ENCODE measurements around the gene PTPRCAP.
"Not testable (repeated sequence)": the region's sequence is repeated elsewhere in the genome, so short reads cannot be mapped to it uniquely, and the experiment has no call there.

The PTPRCAP gene

GRCh38 chr11:67440229-67441097 is 3.0 kb upstream of the PTPRCAP start:
- DNase-seq (ENCODE audit: low read depth): no peak

- DNase-seq (ENCODE audit: low read depth): no peak
Observed at GRCh38 chr11:67439321-67440228, 2.1 kb upstream of the PTPRCAP start.

GRCh38 chr11:67438158-67438902 is 848 bp upstream of the PTPRCAP start:
- DNase-seq (ENCODE audit: low read depth): no peak

DNA sequence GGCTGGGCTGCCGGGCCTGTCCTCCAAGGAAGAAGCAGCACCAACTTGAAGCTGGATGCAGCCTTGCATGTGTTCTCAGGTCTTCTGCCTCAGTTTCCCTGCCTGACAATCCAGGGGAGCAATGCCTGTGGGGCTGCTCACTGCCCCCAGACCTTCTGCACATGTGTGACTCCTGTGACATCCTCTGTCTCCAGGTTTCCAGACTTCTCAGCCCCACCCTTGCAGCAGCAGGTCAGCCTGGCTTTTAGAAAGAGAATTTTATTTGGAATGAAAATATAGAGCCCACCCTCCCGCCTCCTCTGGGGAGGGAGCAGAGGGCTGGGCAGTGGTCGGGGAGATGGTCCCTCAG is 301 bp upstream of the PTPRCAP start:
- DNase-seq (ENCODE audit: low read depth): no peak

DNA sequence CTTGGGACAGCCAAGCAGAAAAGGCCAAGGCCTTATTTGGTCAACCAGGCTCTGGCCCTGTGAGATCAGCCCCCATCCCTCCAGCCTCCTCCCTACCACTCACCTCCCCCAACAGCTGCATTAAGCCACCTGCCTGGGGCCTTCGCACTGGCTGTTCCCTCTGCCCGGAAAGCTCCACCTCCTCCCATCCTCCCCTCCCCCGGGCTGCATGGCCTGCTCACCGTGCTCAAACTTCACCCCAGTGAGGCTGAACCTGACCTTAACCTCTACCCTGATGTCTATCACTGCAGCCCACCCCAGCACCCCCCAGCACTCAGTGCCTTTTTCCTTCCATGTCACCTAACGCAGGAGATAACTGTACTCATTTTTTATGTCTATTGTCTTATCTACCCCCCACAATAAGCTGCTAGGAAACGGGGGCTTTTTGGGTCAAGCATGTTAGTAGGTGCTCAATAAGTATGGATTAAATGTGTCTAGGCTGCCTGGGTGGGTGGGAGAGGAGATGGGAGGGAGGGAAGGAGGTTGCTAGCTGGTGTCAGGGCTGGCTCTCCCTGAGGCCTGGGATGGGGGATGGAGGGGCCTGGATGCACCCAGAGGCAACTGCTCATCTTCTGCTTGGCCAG is 912 bp downstream of the PTPRCAP start:
- DNase-seq (ENCODE audit: low read depth): no peak

- DNase-seq (ENCODE audit: low read depth): no peak
Observed at GRCh38 chr11:67435727-67436458, 1.6 kb downstream of the PTPRCAP start.

- no peak for DNase-seq (ENCODE audit: low read depth)
Observed at GRCh38 chr11:67435031-67435726, 2.3 kb downstream of the PTPRCAP start.

GRCh38 chr11:67434395-67434881 is 3.0 kb downstream of the PTPRCAP start:
- DNase-seq (ENCODE audit: low read depth): no peak

GRCh38 chr11:67433536-67434394 is 3.7 kb downstream of the PTPRCAP start:
- DNase-seq (ENCODE audit: low read depth): no peak

DNA sequence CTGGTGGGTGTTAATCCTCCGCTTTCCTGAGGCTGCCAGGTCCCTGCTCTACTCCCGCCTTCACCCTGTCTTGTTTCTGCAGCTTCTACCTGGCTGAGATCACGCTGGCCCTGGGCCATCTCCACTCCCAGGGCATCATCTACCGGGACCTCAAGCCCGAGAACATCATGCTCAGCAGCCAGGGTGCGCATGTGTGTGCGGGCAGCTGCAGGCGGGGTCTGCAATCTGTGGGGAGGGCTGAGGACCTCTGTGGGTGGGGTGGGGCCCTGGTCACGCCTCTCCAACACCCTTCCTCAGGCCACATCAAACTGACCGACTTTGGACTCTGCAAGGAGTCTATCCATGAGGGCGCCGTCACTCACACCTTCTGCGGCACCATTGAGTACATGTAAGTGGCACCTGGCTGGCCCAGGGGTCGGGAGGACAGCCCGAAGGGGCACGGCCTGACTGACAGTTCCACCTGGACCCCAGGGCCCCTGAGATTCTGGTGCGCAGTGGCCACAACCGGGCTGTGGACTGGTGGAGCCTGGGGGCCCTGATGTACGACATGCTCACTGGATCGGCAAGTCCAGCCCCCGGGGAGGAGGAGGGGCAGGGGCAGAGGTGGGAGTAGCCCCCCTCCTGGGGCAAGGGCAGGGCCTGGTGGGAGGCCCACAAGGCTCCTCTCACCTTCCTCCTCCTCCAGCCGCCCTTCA is 4.7 kb downstream of the PTPRCAP start:
- DNase-seq (ENCODE audit: low read depth): no peak

DNA sequence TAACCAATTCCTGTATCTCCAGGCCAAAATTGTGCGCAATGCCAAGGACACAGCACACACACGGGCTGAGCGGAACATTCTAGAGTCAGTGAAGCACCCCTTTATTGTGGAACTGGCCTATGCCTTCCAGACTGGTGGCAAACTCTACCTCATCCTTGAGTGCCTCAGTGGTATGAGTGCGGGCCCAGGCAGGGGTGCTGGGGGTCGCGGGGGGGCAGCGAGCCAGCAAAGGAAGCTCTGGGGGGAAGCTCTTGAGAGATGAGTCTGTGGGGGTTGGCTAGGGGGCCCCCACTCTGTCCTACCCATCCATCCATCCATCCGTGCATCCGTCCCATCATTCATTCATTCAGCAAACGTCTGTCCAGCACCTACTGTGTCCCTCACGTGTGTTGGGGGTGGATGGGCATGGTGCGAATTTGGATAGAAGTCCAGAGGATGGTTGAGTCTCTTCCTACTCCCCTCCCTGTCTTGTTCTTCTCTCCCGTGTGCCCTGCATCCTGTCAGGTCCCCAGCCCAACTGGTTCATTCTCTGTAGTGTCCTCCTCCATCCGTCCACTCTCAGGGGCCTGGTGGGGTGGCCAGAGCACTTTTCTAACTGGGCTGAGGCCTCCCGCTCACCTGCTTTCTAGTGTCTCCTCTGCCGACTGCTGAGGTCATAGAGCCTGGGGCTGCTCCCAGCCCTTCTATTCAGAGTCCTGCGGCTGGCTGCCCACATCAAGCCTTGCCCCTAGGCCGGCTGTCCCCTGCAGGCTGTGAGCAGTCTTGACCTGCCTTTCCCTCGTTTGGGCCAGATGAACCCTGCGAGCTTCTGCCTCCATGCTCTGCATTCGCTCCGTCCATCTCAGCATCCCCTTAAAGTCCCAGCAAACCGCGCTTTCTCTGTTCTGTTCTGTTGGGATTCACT is 5.9 kb downstream of the PTPRCAP start:
- no peak for DNase-seq (ENCODE audit: low read depth)

DNA sequence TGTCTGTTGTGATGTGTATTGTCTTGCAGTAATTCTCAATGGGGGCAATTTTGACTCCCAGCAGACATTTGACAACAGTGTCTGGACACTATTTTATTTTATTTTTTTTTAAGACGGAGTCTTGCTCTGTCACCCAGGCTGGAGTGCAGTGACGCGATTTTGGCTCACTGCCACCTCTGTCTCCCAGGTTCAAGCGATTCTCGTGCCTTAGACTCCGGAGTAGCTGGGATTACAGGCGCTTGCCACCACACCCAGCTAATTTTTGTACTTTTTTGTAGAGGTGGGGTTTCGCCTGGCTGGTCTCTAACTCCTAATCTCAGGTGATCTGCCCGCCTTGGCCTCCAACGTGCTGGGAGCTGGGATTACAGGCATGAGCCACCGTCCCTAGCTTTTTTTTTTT is 7.8 kb downstream of the PTPRCAP start:
- DNase-seq (ENCODE audit: low read depth): no peak

DNA sequence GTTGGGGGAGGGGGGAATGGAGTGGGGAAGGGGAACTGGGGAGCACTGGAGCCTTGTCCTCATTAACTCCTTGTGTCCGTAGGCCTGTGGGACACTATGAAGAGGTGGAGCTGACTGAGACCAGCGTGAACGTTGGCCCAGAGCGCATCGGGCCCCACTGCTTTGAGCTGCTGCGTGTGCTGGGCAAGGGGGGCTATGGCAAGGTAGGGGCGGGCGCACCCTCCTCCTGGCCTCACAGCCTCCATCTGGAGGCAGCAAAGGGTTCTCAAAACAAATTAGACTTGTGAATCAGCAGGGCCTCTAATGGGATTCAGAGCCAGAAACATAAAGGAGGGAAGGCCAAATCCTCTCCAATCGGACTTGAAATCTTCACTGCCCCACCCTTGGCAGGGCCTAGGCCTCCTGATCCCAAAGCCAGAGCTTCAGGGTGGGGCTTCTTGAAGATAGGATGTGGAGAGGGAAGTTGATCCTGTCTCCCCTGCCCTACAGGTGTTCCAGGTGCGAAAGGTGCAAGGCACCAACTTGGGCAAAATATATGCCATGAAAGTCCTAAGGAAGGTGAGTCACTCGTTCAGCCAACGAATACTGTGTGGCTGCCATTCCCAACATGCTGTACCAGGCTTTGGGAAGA is 8.3 kb downstream of the PTPRCAP start:
- no peak for DNase-seq (ENCODE audit: low read depth)

- peak; percentile 93 for DNase-seq (ENCODE audit: low read depth)
Observed at GRCh38 chr11:67428052-67429001, 9.2 kb downstream of the PTPRCAP start, which contains the start of gene RPS6KB2. TSS of gene RPS6KB2 (plus strand) at chr11:67428494. CDS start at chr11:67428546, 52 bp downstream.

- not testable (repeated sequence) for DNase-seq (ENCODE audit: low read depth)
Observed at GRCh38 chr11:67427364-67427859, 10.1 kb downstream of the PTPRCAP start.
